Prostate gland (tissue), 2 donors: ENCODE results near the gene PACSIN1.

ENCODE experiments used
- CTCF ChIP-seq, 4 experiments: fragments of 200-600 bp in 2 of 4; fragments of 450-650 bp in 2 of 4; sonication (generic) in 2 of 4; IDR thresholded peaks; 1 replicate in 3 of 4; 2 replicates in 1 of 4; pipeline ENCODE4 v1.5.1; 2016 to 2019; ENCODE audit warnings: antibody characterized with exemption in 4 of 4, mild to moderate bottlenecking in 2 of 4, moderate library complexity in 2 of 4
- POLR2A ChIP-seq: fragments of 450-650 bp; IDR thresholded peaks from one replicate; pipeline ENCODE4 v1.6.1; 2016; ENCODE audit warnings: antibody characterized with exemption, mild to moderate bottlenecking
- POLR2AphosphoS5 ChIP-seq: sonication (generic); formaldehyde crosslinking; IDR thresholded peaks from one replicate; pipeline ENCODE4 v1.6.1; 2017; ENCODE audit warnings: antibody characterized with exemption

GRCh38 chr6:34424200-34425131 lies 41.4 kb upstream of the PACSIN1 start:
- TF ChIP-seq CTCF (IDR thresholded peaks at IDR 0.05) = no peak
- TF ChIP-seq POLR2AphosphoS5 = no peak
- no peak for TF ChIP-seq POLR2A
